ENCODE results near the gene DDTL. TPM values are rescaled to one million over a fixed set of nuclear protein-coding genes. Genes with fewer than 3 reads are reported as not detected.

Gene DDTL
- total RNA-seq, 4 donors from 2014 or later = 0.27 to 1.7 (median 1.4) TPM; not detected in 1

DNA sequence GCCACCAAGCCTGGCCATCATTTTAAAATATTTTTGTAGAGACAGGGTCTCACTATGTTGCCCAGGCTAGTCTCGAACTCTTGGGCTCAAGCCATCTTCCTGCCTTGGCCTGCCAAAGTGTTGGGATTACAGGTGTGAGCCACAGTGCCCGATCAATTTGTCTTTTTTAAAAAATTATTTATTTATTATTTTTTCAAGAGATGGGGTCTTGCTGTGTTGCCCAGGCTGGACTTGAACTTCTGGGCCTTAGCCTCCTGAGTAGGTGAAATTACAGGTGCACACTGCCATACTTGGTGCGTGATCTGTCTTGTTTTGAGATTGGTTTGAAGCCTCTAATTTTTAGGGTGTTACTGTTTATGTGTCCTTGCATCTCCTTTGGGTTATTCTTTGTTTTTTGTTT is 54.6 kb downstream of the DDTL start:
- 98% methylated on average over 3 of the region's 3 CpGs for WGBS, 2 donors
- Histone ChIP-seq H3K9me3 (no peaks in the 10 kb centered on the region), H3K27ac (no peak overlapping the region), H3K4me3 (replicated peaks in 1 of 3) (no peak overlapping the region), H3K36me3 (no peaks in the 10 kb centered on the region), H3K27me3 (no peaks in the 10 kb centered on the region), H3K4me1 (peaks cover 7 to 17% of the 10 kb centered on the region in 2 donors)
- intact Hi-C loops (cut with DNase I) = no loop called here
- TF ChIP-seq POLR2A (IDR thresholded peaks at IDR 0.05) = no peak
- TF ChIP-seq, protein P1, sequence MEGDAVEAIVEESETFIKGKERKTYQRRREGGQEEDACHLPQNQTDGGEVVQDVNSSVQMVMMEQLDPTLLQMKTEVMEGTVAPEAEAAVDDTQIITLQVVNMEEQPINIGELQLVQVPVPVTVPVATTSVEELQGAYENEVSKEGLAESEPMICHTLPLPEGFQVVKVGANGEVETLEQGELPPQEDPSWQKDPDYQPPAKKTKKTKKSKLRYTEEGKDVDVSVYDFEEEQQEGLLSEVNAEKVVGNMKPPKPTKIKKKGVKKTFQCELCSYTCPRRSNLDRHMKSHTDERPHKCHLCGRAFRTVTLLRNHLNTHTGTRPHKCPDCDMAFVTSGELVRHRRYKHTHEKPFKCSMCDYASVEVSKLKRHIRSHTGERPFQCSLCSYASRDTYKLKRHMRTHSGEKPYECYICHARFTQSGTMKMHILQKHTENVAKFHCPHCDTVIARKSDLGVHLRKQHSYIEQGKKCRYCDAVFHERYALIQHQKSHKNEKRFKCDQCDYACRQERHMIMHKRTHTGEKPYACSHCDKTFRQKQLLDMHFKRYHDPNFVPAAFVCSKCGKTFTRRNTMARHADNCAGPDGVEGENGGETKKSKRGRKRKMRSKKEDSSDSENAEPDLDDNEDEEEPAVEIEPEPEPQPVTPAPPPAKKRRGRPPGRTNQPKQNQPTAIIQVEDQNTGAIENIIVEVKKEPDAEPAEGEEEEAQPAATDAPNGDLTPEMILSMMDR (IDR thresholded peaks at IDR 0.05) = no peak
- DNase-seq = no peak

Other genes starting within 250 kb of the DDTL start
- gene ZNF70, start 215.8 kb upstream of the DDTL start, total RNA-seq = 10 to 100 TPM in 1 of 4 donors, 1 to 10 TPM in 3; 5.0 to 10.7 (median 7.4) TPM
- gene VPREB3, start 212.5 kb upstream of the DDTL start, total RNA-seq = not detected
- not detected for gene C22orf15, start 203.9 kb upstream of the DDTL start, total RNA-seq
- gene CHCHD10, start 198.9 kb upstream of the DDTL start, total RNA-seq = 100 to 1,000 TPM in 1 of 4 donors, 10 to 100 TPM in 2, 1 to 10 TPM in 1; 9.4 to 154 (median 47.0) TPM
- gene MMP11, start 194.0 kb upstream of the DDTL start, total RNA-seq = 1 to 10 TPM in 3 of 4 donors, under 1 TPM in 1; 0.38 to 2.3 (median 1.7) TPM
- gene SMARCB1, start 179.9 kb upstream of the DDTL start, total RNA-seq = 100 to 1,000 TPM in 1 of 4 donors, 10 to 100 TPM in 3; 59.8 to 107 (median 75.4) TPM
- 10 to 100 TPM in 1 of 4 donors, 1 to 10 TPM in 3; 1.6 to 15.9 (median 4.1) TPM for gene DERL3, start 127.9 kb upstream of the DDTL start, total RNA-seq
- gene SLC2A11, start 109.0 kb upstream of the DDTL start, total RNA-seq = 10 to 100 TPM; 17.5 to 30.0 (median 24.3) TPM
- gene MIF, start 72.5 kb upstream of the DDTL start, total RNA-seq = 100 to 1,000 TPM; 342 to 807 (median 472) TPM
- gene GSTT2B, start 5.7 kb upstream of the DDTL start, total RNA-seq = 10 to 100 TPM in 2 of 4 donors, 1 to 10 TPM in 1, under 1 TPM in 1; 0.93 to 13.8 (median 6.2) TPM
- gene DDT, start 7.6 kb downstream of the DDTL start, total RNA-seq = 100 to 1,000 TPM in 3 of 4 donors, 10 to 100 TPM in 1; 53.5 to 162 (median 106) TPM
- 1 to 10 TPM in 1 of 4 donors, under 1 TPM in 1, not detected in 2; 0.40 to 1.9 TPM for gene GSTT2, start 13.2 kb downstream of the DDTL start, total RNA-seq
- not detected for gene GSTT4, start 38.6 kb downstream of the DDTL start, total RNA-seq
- 100 to 1,000 TPM in 3 of 4 donors, 10 to 100 TPM in 1; 48.1 to 116 (median 103) TPM for gene CABIN1, start 44.4 kb downstream of the DDTL start, total RNA-seq
- gene SUSD2, start 214.6 kb downstream of the DDTL start, total RNA-seq = 10 to 100 TPM in 3 of 4 donors, 1 to 10 TPM in 1; 9.5 to 22.5 (median 15.1) TPM

Measured in thyroid gland (tissue), 4 donors.